ENCODE data around the gene DEPP1.

DNA sequence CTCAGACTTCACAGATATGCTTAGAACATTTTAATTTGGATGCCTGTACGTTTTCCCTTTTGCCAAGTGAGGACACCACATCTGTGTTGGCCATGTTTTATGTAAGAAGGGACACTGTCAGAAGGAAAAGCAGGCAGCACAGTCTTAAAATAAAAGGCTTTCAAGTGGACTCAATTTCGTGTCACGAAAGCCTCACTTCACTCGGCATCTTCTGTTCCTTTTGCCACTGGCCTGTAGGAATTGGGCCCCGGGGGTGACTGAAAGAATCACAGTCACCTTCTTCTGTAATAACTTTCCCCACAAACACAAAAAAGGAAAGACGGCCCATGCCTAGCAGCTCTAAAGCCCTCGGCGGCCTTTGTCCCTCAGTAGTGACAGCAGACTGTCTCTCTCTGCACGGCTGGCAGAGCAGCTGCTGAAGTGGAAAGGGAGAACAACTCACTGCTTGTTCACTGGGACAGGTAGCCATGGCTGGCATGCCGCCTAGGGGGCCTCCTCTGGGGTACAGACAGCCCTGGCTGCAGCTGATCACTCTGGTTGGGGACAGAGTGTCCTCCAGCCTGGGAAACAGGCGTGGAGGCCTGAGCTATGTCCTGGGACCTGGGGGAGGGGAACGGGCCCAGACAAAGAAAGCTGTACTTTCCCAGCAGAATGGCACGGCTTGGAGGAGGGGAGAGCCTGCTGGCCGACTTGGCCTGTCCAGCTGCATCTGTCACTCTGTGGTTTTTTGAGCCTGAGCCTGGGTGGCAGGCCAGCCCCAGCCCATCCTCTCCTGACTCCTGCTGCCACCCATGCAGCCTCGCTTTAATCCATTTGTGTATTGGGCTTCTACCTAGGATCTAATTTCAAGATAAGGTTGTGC lies 14.6 kb downstream of the DEPP1 start:
- TF ChIP-seq POLR2AphosphoS5 (IDR thresholded peaks at IDR 0.05; ENCODE audit: insufficient read depth, low read depth, low read length) (no peak), POLR2A (IDR thresholded peaks at IDR 0.05; ENCODE audit: low read depth, low read length) (no peak), EZH2 (IDR thresholded peaks at IDR 0.05; ENCODE audit: borderline replicate concordance, low read depth, low read length, severe bottlenecking) (no peak), GATA2 (IDR thresholded peaks at IDR 0.05; ENCODE audit: insufficient read depth, insufficient read length, low read depth, low read length) (no peak), JUN (IDR thresholded peaks at IDR 0.05; ENCODE audit: borderline replicate concordance, insufficient read depth, insufficient read length, low read depth) (no peak)
- TF ChIP-seq, protein P1, sequence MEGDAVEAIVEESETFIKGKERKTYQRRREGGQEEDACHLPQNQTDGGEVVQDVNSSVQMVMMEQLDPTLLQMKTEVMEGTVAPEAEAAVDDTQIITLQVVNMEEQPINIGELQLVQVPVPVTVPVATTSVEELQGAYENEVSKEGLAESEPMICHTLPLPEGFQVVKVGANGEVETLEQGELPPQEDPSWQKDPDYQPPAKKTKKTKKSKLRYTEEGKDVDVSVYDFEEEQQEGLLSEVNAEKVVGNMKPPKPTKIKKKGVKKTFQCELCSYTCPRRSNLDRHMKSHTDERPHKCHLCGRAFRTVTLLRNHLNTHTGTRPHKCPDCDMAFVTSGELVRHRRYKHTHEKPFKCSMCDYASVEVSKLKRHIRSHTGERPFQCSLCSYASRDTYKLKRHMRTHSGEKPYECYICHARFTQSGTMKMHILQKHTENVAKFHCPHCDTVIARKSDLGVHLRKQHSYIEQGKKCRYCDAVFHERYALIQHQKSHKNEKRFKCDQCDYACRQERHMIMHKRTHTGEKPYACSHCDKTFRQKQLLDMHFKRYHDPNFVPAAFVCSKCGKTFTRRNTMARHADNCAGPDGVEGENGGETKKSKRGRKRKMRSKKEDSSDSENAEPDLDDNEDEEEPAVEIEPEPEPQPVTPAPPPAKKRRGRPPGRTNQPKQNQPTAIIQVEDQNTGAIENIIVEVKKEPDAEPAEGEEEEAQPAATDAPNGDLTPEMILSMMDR (IDR thresholded peaks at IDR 0.05; ENCODE audit: extremely low read depth in 1 of 2, insufficient read depth in 1 of 2, low read depth in 1 of 2, low read length in 2 of 2), result no peak
- TF ChIP-seq, protein P2, sequence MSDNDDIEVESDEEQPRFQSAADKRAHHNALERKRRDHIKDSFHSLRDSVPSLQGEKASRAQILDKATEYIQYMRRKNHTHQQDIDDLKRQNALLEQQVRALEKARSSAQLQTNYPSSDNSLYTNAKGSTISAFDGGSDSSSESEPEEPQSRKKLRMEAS (IDR thresholded peaks at IDR 0.05; ENCODE audit: insufficient read depth, insufficient read length), result no peak
